BJ (cell line): ENCODE measurements around the gene ANKRD10. TPM values are rescaled to one million over a fixed set of nuclear protein-coding genes. Genes with fewer than 3 reads are reported as not detected.

Source experiments
- CTCF ChIA-PET: fragments of 350-600 bp; formaldehyde crosslinking; extraction: SDS; loops from one replicate; lab custom pipeline; 2021; ENCODE audit warnings: antibody characterized with exemption, inconsistent platforms; lab: Yijun Ruan, JAX
- POLR2A ChIA-PET: fragments of 300-600 bp; sonication (Branson Sonifier 250); formaldehyde crosslinking; extraction: SDS; loops from one replicate; lab custom pipeline; 2021; ENCODE audit warnings: antibody characterized with exemption; lab: Charles Lee
- DNase-seq: peaks from one replicate; pipeline ENCODE4 v3.0.0-alpha.2; 2011; ENCODE audit warnings: low read depth
- H3K27me3 ChIP-seq: 2 replicates; pipeline ENCODE4 v1.6.0; 2011; ENCODE audit warnings: low read length; ENCODE audit not compliant: control insufficient read depth, insufficient read depth
- H3K36me3 ChIP-seq: 2 replicates; pipeline ENCODE4 v1.5.1; 2011; ENCODE audit warnings: low read length; ENCODE audit not compliant: control insufficient read depth, insufficient read depth
- H3K4me3 ChIP-seq: 2 replicates; pipeline ENCODE4 v1.5.1; 2011; ENCODE audit warnings: low read depth, mild to moderate bottlenecking, control low read depth, low read length
- polyA plus RNA-seq: library from polyadenylated mRNA; depleted of rRNA; stranded (reverse); fragments of >200 nt; gene quantifications from 2 replicates; pipeline ENCODE4 v1.2.3, GENCODE V29; 2011
- TF ChIP-seq, protein P1 (sequence below): IDR thresholded peaks from 2 replicates; pipeline ENCODE4 v1.5.1; 2011; ENCODE audit warnings: low read depth, mild to moderate bottlenecking, control low read depth, inconsistent platforms, low read length, moderate library complexity; ENCODE audit not compliant: insufficient read depth

ANKRD10 gene
- polyA plus RNA-seq, 1 experiment, result 43.5 TPM

DNA sequence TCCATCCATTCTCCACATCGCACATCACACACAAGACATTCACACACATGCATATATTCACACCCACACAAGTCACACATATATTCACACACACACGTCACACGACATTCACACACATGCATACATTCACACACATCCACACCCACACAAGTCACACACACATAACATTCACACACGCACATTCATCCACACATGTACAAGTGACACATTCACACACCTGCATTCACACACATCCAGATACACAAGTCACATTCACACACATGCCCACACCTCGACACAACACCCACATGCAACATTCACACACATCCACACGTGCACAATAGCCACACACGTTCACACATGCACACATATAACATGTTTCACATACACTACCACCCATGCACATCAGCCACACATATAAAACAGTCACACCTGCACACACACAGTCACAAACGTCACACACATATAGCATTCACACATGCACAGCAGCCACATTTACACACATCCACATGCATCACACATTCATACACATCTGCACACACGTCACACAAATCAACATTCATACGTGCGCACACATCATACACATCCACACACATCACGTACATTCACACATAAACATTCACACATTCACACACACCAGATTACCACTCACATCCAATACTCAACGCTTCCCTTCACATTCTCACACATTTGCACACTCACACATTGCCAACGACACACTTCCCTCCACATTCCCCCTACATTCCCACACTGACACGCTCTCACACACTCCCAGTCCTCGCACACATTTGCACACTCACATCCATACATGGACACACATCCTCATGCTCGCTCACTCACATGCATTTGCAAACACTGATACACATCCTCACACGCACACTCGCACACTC is 41.0 kb downstream of the ANKRD10 start:
- TF ChIP-seq, protein P1, sequence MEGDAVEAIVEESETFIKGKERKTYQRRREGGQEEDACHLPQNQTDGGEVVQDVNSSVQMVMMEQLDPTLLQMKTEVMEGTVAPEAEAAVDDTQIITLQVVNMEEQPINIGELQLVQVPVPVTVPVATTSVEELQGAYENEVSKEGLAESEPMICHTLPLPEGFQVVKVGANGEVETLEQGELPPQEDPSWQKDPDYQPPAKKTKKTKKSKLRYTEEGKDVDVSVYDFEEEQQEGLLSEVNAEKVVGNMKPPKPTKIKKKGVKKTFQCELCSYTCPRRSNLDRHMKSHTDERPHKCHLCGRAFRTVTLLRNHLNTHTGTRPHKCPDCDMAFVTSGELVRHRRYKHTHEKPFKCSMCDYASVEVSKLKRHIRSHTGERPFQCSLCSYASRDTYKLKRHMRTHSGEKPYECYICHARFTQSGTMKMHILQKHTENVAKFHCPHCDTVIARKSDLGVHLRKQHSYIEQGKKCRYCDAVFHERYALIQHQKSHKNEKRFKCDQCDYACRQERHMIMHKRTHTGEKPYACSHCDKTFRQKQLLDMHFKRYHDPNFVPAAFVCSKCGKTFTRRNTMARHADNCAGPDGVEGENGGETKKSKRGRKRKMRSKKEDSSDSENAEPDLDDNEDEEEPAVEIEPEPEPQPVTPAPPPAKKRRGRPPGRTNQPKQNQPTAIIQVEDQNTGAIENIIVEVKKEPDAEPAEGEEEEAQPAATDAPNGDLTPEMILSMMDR, result no peak
- Histone ChIP-seq H3K4me3 (peak overlapping the region; percentile 41), H3K27me3 (no peaks in the 10 kb centered on the region), H3K36me3 (no peaks in the 10 kb centered on the region)
- POLR2A ChIA-PET, result no interaction called here
- no peak for DNase-seq
- CTCF ChIA-PET, result no interaction called here

DNA sequence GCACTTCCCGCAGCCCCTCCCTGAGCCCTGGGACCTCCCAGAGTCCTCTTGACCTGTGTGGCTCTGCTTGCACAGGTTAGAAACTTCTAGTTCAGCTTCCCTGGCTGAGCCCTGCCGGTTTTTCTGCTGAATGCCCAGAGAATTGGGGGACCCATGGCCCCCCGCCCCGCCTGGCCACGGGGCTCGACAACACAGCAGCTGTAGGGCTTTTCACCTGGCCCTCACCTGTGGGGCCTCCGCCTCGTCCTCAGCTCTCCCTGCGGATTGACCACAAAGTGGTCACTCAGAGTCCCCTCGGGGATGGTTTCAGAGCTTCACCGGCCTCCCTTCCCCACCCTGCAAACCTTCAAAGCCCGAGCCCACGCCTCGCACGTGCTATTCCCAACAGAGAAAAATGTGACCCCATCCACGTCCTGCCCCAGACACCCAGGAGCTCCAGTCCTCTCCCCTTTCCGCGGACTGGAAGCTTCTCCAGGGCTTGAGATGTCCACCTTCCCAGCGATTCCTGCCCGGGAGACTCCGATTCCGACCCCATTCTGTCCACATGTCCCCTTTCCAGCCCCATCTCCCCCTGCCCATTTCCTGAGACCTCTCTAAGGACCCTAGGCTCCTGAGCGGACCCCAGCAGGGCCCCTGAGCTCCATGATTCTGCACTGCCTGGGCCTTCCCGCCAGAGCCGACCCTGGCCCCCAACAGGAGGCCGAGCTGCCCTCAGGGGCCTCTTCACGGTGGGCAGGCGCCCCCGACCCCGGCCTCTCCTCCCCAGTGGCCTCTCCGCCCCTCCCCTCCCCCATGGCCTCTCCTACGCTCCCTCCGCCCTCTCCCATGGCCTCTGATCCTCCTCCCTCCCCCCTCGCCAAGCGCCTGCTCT is 41.9 kb downstream of the ANKRD10 start:
- Histone ChIP-seq H3K27me3 (no peaks in the 10 kb centered on the region), H3K36me3 (no peaks in the 10 kb centered on the region), H3K4me3 (no peak overlapping the region)
- ChIA-PET POLR2A (no interaction called here), CTCF (interaction anchor here (0.9 to 1.1 kb wide), 2 partner anchors 280 to 447 kb away, joined by 3 read pairs; no protein-coding TSS in a partner anchor)
- DNase-seq, result no peak
- TF ChIP-seq, protein P1, result no peak

DNA sequence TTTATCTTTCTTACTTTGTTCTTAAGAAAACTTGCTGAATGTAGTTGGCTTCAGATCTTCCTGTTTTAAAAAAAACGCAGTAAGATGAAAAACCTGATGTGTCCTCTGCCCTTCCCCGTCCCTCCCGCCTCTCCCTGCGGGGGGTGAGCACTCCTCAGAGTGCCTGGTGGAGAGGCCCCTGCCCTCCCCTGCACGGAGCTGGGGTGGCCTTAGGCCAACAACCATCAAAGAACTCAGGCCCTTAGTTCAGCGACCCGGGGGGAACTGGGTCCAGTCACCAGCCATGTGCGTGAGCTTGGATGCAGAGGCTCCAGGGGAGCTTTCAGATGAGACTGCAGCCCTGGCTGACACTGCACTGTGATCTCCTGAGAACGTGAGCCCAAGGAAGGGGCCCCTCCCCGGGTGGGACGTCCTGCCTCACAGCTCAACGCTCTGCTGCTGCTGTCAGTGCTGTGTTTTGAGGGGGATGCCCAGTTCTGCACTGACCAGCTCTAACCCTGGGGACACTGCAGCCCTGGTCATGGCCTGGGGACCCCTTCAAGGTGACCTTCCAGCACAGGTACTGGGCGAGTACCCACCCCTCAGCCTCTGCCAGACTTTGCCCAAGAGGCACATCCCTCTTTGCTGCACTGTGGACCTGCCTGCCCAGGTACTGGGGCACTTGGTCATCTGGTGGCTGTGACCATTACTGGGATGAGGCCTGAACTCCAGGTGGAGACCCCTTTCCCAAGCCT is 42.7 kb downstream of the ANKRD10 start:
- no peak overlapping the region for H3K4me3 ChIP-seq
- no peak for DNase-seq

DNA sequence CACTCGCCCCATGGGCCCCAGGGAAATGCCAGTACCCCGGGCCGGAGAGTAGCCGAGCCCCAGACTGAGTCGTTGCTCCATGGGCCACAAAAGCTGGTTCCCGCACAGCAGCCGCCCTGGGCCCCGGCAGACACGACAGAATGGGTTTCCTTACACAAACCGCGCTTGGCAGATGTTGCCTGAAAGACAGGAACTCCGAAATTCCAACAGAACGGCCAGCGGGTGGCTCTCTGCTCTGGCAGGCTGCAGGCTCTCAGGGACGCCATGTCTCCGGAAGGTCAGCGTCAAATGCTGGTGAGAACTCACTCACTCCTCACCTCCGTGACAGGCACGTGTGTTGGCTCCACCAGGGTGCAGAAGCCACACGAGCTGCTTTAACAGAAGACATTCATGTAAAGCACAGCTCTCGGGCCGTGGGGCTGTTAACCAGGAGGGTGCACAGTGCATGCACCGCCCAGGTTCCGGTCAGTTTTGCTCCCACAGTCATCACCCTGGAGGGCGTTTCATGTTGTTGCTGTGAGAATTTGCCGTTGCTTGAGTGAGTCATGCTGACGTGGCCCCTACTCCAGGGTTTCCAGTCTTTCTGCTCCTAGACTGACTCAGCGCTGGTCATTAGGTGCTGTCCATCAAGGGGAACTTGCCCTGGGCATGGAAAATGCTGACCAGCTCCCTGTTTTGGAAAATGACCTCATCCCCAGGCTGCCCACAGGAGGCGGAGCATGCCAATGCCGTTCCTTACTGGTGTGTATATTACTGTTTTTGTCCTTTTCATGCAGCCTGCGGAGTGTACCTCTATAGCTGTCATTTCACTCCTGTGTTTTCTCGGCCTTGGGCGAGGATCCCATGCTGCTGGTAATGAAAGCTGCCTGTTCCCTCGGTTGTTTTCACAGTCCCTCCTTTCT is 44.8 kb downstream of the ANKRD10 start:
- DNase-seq, result peak; percentile 99
- CTCF ChIA-PET, result interaction anchor here (0.7 to 1.5 kb wide), 4 partner anchors 13 to 153 kb away, joined by 3 to 5 read pairs (median 4); partner anchors contain the start of gene ANKRD10
- TF ChIP-seq, protein P1, result no peak
- H3K36me3 ChIP-seq, result no peaks in the 10 kb centered on the region
- POLR2A ChIA-PET, result interaction anchor here (0.6 kb wide), 2 partner anchors 43 to 45 kb away, joined by 4 to 6 read pairs; no protein-coding TSS in a partner anchor
- H3K27me3 ChIP-seq, result no peaks in the 10 kb centered on the region
- peak overlapping the region; percentile 41 for H3K4me3 ChIP-seq

More for the DNA sequence above, 42.7 kb downstream of the ANKRD10 start:
- Histone ChIP-seq H3K27me3 (no peaks in the 10 kb centered on the region), H3K36me3 (no peaks in the 10 kb centered on the region)
- ChIA-PET POLR2A (interaction anchor here (0.6 kb wide), 1 partner anchor 93 kb away, joined by 3 read pairs; no protein-coding TSS in a partner anchor), CTCF (interaction anchor here (0.9 to 1.1 kb wide), 2 partner anchors 279 to 446 kb away, joined by 3 read pairs; no protein-coding TSS in a partner anchor)
- TF ChIP-seq, protein P1, result no peak
